Stimulated activated naive CD8-positive, alpha-beta T cell treated with anti-CD3 and anti-CD28 coated beads, Interleukin-15, Interleukin-2, amounts not matched to agents 100 ng/mL and 50 ng/mL, for 24 hours (primary cell): ENCODE data around the gene CASTOR2.
"Not testable (repeated sequence)": the region's sequence is repeated elsewhere in the genome, so short reads cannot be mapped to it uniquely, and the experiment has no call there.

Experiments
- H3K27ac Mint-ChIP-seq: one replicate; pipeline ENCODE4 v1.8.0; 2021; ENCODE audit warnings: mild to moderate bottlenecking, mixed read lengths
- H3K27me3 Mint-ChIP-seq: one replicate; pipeline ENCODE4 v1.8.0; 2021; ENCODE audit warnings: mixed read lengths
- H3K36me3 Mint-ChIP-seq: one replicate; pipeline ENCODE4 v1.8.0; 2021; ENCODE audit warnings: low read depth, mixed read lengths
- H3K4me1 Mint-ChIP-seq: one replicate; pipeline ENCODE4 v1.8.0; 2021; ENCODE audit warnings: low read depth, mixed read lengths
- H3K4me3 Mint-ChIP-seq: one replicate; pipeline ENCODE4 v1.8.0; 2021; ENCODE audit warnings: mild to moderate bottlenecking, mixed read lengths
- H3K9me3 Mint-ChIP-seq: one replicate; pipeline ENCODE4 v1.8.0; 2021; ENCODE audit warnings: mixed read lengths

Gene CASTOR2

DNA sequence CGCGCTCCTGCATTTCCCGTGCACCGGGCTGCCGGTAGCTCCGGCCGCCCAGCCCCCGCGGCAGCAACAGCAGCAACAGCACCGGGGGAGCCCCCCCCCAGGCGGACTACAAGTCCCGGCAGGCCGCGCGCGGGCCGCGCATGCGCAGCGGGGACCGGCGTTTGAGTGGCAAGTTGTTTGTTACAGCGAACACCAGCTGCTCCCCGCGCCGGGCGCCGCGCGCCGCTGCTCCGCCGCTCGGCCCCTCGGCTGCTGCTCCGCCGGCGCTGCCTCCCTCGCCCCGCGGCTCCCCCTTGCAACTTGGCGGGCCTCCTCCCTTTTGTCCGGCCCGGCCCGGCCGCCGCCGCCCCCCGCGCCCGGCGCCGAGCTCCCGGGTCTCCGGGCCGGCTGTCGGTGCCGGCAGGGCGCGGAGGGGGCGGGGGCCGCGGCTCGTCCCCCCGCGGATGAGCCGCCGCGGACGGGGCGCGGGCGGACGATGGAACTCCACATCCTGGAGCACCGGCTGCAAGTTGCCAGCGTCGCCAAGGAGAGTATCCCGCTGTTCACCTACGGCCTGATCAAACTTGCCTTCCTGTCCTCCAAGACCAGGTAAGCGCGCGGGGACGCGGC lies at the start of gene CASTOR2:
TSS of gene CASTOR2 (plus strand) at position 195 of the 609 bp plus-strand sequence. CDS start at position 476, 281 bp downstream.
- not testable (repeated sequence) for H3K4me1 Mint-ChIP-seq, H3K27me3 Mint-ChIP-seq, H3K27ac Mint-ChIP-seq, H3K4me3 Mint-ChIP-seq, H3K9me3 Mint-ChIP-seq, H3K36me3 Mint-ChIP-seq

DNA sequence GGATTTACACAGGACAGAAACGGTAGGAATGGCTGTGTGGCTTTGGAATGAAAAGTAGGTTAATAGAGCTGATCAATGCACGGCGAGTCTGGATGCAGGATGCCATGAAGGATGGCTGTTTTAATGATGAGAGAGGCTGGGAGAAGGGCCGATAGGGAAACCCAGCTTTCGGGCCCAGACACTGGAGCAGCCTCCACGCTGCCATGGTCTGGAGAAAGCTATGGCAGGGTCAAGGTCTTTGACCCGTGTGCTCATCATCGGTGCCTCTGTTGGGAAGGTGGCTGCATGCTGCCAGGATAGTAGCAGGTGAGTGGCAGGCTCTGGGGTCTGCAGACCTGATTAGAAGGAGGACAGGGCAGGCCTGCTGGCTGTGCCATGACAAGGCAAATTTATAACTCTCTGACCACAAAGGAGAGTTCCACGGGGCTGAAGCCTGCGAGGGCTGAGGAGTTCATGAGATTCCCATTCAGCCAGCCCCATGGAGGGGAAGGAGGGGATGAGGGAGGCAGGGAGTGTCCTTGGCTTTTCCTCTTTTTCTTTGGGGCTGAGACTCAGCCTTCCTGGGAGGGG lies 42.1 kb upstream of the CASTOR2 start:
- not testable (repeated sequence) for H3K27me3 Mint-ChIP-seq, H3K27ac Mint-ChIP-seq, H3K9me3 Mint-ChIP-seq, H3K4me1 Mint-ChIP-seq, H3K4me3 Mint-ChIP-seq, H3K36me3 Mint-ChIP-seq

DNA sequence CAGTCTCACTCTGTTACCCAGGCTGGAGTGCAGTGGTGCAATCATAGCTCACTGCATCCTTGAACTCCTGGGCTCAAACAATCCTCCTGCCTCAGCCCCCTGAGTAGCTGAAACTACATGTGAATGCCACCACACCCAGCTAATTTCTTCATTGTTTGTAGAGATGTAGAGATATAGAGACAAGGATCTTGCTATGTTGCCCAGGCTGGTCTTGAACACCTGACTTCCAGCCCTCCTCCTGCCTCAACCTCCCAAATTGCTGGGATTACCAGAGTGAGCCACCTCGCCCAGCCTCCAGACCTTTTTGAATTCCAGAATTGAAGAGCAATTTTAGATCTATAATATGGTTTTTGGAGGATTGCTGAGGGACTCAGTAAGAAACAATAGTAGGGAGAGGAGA lies 40.9 kb upstream of the CASTOR2 start:
- H3K27me3 Mint-ChIP-seq, H3K9me3 Mint-ChIP-seq, H3K36me3 Mint-ChIP-seq, H3K4me1 Mint-ChIP-seq, H3K4me3 Mint-ChIP-seq, H3K27ac Mint-ChIP-seq: not testable (repeated sequence)

DNA sequence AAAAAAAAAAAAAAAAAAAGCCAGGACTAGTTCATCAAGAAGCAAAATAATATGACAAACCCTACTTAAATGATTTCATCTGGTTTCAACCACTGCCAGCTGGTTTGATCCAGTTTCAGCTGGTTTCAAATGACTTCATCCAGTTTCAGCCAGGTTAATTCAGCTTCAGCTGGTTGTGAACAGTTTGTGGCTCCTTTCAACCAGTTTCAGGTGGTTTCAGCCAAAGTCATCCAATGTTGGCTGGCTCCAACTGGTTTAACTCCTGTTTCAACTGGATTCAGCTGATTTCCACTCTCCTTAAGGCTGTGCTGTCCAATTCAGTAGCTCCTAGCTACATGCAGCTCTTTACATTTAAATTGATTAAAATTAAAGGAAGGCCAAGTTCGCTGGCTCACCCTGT lies 37.5 kb upstream of the CASTOR2 start:
- not testable (repeated sequence) for H3K36me3 Mint-ChIP-seq, H3K4me1 Mint-ChIP-seq, H3K4me3 Mint-ChIP-seq, H3K27ac Mint-ChIP-seq, H3K27me3 Mint-ChIP-seq, H3K9me3 Mint-ChIP-seq

DNA sequence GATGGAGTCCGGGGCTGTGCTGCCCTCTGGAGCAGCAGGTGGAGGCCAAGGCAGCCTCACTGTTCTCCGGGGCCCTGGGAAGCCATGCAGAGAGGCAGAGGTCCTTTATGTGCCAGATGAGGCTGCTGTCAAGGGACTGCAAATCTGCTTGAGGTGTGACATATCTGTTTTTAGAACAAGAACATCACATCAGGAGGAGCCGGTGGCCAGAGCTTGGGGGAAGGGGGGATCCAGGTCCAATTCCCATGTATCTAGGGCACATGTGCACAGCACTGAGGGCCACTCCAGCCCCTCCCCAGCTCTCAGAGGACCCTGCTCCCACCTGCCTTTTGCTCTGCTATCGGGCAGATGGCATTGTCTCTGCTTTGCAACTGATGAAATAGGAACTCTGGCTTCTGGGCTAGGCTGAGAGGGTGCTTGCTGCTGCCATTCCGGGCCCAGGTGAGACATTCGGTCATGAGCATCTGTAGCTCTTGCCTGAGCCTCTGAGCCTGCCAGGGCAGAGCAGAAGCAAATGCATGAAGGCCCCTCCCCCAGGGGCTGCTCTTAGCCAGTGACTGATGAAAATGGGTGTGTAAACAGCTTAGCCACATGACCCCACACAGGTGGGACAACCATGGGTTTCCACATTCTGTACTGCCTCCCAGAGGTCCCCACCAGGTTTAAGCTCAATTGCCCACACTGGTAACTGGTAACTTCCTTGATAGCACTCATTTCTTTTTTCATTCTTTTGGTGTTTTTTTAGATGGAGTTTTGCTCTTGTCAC lies 32.8 kb upstream of the CASTOR2 start:
- H3K27ac Mint-ChIP-seq, H3K4me1 Mint-ChIP-seq, H3K9me3 Mint-ChIP-seq, H3K27me3 Mint-ChIP-seq, H3K36me3 Mint-ChIP-seq, H3K4me3 Mint-ChIP-seq: not testable (repeated sequence)

DNA sequence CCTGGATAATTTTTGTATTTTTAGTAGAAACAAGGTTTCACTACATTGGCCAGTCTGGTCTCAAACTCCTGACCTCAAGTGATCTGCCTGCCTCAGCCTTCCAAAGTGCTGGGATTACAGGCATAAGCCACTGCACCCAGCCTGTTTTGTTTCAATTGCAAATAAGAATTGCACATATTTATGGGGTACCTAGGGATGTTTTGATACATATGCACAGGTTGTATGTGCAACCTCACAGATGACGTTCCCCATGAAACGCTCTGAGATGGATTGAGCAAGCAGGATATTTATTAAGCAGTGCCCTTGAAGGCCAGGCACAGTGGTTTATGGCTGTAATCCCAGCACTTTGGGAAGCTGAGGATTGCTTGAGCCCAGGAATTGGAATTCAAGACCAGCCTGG lies 25.1 kb upstream of the CASTOR2 start:
- not testable (repeated sequence) for H3K27ac Mint-ChIP-seq, H3K36me3 Mint-ChIP-seq, H3K9me3 Mint-ChIP-seq, H3K4me3 Mint-ChIP-seq, H3K27me3 Mint-ChIP-seq, H3K4me1 Mint-ChIP-seq

DNA sequence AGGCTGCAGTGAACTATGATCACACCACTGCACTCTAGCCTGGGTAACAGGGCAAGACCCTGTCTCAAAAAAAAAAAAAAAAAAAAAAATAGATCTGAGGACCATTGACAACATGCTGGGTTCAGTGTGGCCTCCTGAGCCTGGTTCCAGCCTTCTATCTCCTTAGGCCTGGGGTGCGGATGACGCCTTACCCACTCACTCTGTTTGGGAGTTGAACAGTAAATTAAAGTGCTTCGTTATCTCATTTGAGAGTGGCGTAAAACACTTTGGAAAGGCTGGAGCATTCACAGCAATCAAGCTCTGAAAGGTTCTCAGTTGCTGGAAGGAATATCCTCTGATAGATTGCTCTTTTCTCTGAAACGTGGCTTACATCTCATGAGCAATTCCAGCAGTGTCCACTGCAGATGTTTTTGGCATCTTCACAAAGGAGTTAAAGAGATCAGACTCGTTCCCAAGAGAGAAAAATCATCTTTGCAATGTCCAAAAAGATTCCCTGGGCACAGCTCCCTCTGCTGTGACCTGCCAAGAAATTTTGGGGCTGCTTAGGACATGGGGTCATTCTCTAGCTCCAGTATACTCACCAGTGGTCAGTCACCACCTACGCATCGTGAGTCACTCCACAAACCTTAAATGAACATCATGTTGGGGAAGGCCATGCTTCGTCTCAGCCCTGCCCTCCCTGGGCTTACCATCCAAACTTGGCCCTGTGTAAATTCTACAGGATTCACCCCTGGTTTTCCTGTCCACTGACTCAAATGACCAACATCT lies 23.0 kb upstream of the CASTOR2 start:
- not testable (repeated sequence) for H3K9me3 Mint-ChIP-seq, H3K4me1 Mint-ChIP-seq, H3K36me3 Mint-ChIP-seq, H3K27me3 Mint-ChIP-seq, H3K27ac Mint-ChIP-seq, H3K4me3 Mint-ChIP-seq

DNA sequence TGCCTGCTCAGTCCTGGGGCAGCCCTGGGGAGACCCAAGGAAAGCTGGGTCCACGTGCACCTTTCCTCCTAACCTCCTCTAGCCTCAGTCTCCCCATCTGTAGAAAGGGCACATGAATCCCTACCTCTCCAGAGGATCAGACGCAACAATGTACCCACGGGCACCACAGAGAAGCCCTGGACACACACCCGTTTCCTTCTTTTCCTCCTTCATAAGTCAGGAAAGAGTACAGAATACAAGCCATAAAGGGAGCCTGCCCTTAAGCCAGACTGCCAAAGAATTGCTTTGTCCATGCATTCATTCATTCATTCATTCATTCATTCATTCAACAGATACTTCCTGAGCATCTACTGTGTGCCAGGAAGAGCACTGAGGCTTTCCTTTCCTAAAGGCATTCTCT lies 20.6 kb upstream of the CASTOR2 start:
- H3K4me3 Mint-ChIP-seq, H3K4me1 Mint-ChIP-seq, H3K36me3 Mint-ChIP-seq, H3K27ac Mint-ChIP-seq, H3K27me3 Mint-ChIP-seq, H3K9me3 Mint-ChIP-seq: not testable (repeated sequence)

DNA sequence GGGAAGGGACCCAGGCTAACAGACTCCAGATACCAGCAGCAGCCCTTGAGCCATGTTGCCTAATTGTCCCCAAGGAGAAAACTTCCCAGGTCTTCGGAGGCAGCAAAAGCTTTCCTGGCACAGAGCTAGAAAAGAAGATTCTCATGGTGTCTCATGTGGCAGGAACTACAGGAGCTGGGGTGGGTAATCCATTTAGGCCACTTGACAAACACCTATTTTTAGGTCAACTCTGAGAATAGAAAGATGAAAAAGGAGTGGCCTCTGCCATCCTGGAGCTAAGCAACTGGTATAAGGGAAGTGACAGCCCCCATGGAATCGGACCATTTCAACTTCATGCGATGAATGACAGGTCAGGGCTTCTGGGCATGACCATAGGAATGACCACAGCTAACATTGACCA lies 16.8 kb upstream of the CASTOR2 start:
- not testable (repeated sequence) for H3K4me1 Mint-ChIP-seq, H3K4me3 Mint-ChIP-seq, H3K36me3 Mint-ChIP-seq, H3K27me3 Mint-ChIP-seq, H3K27ac Mint-ChIP-seq, H3K9me3 Mint-ChIP-seq

DNA sequence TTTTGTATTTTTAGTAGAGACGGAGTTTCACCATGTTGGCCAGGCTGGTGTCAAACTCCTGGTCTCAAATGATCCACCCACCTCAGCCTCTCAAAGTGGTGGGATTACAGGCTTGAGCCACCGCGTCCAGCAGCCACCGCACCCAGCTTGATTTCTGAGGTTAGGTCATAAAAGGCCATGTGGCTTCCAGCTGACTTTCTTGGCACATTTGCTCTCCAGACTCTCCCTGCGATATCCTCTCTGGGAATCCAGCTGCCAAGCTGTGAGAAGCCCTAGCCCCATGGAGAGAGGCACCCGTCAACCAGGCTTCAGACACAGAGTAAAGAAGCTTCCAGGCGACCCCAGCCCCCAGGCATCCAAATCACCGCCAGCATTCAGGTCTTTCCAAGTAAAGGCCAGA lies 10.7 kb upstream of the CASTOR2 start:
- H3K4me3 Mint-ChIP-seq, H3K36me3 Mint-ChIP-seq, H3K27me3 Mint-ChIP-seq, H3K9me3 Mint-ChIP-seq, H3K27ac Mint-ChIP-seq, H3K4me1 Mint-ChIP-seq: not testable (repeated sequence)

DNA sequence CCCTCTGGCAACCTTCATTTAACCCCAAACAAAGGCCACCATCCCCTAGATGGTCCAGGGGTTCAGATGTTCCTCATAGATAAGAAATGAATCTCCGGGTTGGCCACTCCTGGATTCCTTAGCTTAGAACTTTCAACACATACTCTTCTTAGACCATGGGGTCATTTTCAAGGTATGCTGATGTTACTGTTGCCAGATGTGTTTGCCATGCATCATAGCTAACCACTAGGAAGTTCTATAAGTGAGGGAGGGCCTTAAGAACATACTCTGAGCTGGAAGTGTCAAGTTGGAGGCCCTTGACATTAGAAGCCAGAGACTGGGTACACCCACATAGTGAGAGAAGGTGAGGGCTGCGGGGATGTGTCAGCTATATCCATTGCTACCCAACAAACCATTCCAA lies 6.2 kb upstream of the CASTOR2 start:
- H3K36me3 Mint-ChIP-seq, H3K27me3 Mint-ChIP-seq, H3K4me1 Mint-ChIP-seq, H3K9me3 Mint-ChIP-seq, H3K4me3 Mint-ChIP-seq, H3K27ac Mint-ChIP-seq: not testable (repeated sequence)

DNA sequence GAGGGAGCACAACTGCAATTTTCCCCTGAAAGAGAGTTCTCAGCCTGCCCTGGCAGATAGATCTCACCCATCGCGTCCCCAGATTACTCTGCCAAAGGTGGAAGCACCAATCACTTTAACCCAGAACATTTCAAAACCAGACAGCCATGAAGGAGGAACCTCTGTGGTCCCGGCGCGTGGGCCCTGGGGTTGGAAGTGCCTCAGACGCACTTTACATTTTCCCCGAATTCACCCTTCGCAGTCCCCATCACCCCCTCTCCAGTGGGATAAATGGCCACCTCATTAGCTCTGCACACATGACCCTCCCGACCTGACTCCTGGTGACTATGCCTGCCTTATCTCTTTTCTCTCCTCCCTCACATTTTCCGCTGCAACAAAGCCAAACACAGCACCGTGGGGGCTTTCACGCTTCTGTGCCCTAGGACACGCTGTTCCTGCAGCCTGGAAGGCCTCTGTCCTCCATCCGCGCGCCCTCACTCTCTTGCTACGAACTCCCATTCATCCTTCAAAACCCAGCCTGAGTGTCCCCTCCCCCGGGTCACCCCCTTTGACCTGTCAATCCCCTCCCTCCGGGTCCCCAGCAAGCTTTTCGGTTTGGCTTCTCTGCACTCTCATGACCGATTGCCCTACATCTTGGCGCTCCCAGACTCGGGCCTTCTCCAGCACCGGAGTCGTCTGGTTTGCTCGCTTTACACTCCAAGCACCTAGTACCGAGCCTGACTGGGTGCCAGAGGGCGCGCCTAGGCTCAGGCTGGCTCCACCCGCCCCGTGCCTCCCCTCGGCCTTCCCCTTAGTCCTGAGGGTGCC lies 598 bp upstream of the CASTOR2 start:
- H3K27me3 Mint-ChIP-seq, H3K9me3 Mint-ChIP-seq, H3K4me3 Mint-ChIP-seq, H3K4me1 Mint-ChIP-seq, H3K27ac Mint-ChIP-seq, H3K36me3 Mint-ChIP-seq: not testable (repeated sequence)

DNA sequence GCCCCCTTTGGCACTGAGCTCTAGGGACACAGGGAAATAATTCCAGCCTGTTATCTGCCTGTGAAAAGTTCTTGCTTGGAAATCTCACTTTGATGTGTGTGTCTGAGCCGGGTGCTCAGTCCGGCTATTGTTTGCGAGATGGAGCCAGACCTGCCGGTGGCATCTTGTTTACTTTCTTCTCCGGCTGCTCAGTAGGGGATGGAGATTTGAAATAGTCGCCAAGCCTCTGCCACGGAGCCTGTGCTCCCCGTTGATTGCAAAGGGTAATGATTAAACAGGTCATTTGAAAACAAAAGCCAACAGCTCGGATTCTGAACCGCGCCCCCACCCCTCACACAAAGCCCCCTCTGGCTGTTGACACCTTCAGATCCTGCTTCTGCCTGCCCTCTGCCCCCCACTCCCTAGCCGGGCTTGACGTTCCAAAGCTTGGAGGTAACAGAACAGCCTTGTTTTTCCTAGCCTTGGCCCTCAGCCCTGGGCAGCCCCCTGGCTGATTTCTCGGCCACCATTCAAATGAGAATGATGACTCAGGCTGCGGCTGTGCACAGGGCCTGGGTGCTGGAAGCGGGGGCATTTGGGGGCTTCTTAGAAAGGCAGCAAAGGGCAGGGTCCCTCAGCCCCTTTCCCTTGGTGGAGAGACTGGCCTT lies 1.8 kb downstream of the CASTOR2 start:
- H3K27ac Mint-ChIP-seq, H3K4me3 Mint-ChIP-seq, H3K36me3 Mint-ChIP-seq, H3K9me3 Mint-ChIP-seq, H3K27me3 Mint-ChIP-seq, H3K4me1 Mint-ChIP-seq: not testable (repeated sequence)

DNA sequence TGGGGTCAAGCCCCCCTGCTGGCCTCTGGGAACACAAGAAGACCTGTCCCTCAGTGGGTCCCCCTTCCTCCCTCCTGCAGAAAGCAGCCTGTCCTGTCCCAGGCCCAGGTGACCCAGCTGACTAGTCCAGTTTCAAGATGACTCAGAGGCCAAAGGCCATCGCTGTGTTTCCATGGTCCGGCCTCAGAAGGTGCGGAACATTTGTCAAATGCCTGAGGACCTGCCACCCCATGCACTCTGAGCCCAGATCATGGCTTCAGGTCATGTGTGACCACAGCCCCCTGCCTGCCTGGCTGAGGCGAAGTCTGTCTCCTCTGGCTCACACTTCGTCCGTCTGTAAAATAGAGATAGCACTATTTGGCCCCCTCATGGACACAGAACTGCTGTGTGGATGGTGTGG lies 2.4 kb downstream of the CASTOR2 start:
- H3K27ac Mint-ChIP-seq, H3K4me3 Mint-ChIP-seq, H3K4me1 Mint-ChIP-seq, H3K9me3 Mint-ChIP-seq, H3K27me3 Mint-ChIP-seq, H3K36me3 Mint-ChIP-seq: not testable (repeated sequence)

DNA sequence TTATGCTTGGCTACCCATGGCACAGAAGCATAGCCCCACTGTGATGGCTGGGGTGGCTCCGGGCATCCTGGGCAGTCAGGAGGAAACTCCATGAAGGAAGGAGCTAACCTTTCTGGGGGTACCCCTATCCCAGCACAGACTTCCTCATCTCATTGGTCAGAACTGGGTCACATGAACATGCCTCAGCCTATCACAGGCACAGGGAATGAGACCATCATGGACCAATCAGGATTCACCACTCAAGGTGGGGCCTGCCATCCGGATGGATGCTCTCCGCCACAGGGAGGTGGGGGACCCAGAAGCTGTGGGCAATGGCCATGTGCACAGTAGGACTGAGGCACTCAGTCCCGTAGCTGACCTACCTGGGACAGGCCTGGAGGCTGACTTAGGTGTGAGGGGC lies 6.9 kb downstream of the CASTOR2 start:
- not testable (repeated sequence) for H3K27ac Mint-ChIP-seq, H3K9me3 Mint-ChIP-seq, H3K4me1 Mint-ChIP-seq, H3K4me3 Mint-ChIP-seq, H3K36me3 Mint-ChIP-seq, H3K27me3 Mint-ChIP-seq
